A673 (cell line): ENCODE measurements around the gene METRN. TPM values are rescaled to one million over a fixed set of nuclear protein-coding genes. Genes with fewer than 3 reads are reported as not detected.

Experiments
- BruUV-seq: library from RNA; stranded (reverse); fragments of 400-500 nt; replicated peaks from 2 replicates; lab custom pipeline; 2021; lab: Mats Ljungman, UMichigan
- CTCF ChIA-PET: fragments of 300-600 bp; sonication (Branson Sonifier 250); formaldehyde crosslinking; loops from one replicate; lab custom pipeline; 2022; ENCODE audit warnings: antibody characterized with exemption; lab: Charles Lee
- POLR2A ChIA-PET: fragments of 300-600 bp; sonication (Branson Sonifier 250); formaldehyde crosslinking; loops from one replicate; lab custom pipeline; 2022; ENCODE audit warnings: antibody characterized with exemption; ENCODE audit not compliant: low non-redundant PET; lab: Charles Lee
- DNase-seq: peaks from one replicate; pipeline ENCODE4 v3.0.0-alpha.2; 2015; ENCODE audit warnings: low spot score
- H3K27ac ChIP-seq: fragments of 200-600 bp; sonication (generic); 2 replicates; pipeline ENCODE4 v1.5.1; 2016; ENCODE audit warnings: mixed run types, low read depth, mild to moderate bottlenecking, mixed read lengths, antibody characterized with exemption, low read length; ENCODE audit not compliant: poor library complexity, severe bottlenecking
- H3K27me3 ChIP-seq: fragments of 200-600 bp; sonication (generic); replicated peaks from 2 replicates; pipeline ENCODE4 v1.6.1; 2017; ENCODE audit warnings: mixed run types, low read depth, mild to moderate bottlenecking, mixed read lengths, antibody characterized with exemption, low read length; ENCODE audit not compliant: insufficient read depth, poor library complexity
- H3K36me3 ChIP-seq: fragments of 200-600 bp; sonication (generic); 2 replicates; pipeline ENCODE4 v1.6.1; 2016; ENCODE audit warnings: mixed run types, mild to moderate bottlenecking, mixed read lengths, antibody characterized with exemption, low read length; ENCODE audit not compliant: insufficient read depth, poor library complexity, severe bottlenecking
- H3K4me1 ChIP-seq: fragments of 200-600 bp; sonication (generic); 2 replicates; pipeline ENCODE4 v1.6.1; 2017; ENCODE audit warnings: mixed run types, mild to moderate bottlenecking, mixed read lengths, antibody characterized with exemption, low read length; ENCODE audit not compliant: insufficient read depth, poor library complexity, severe bottlenecking
- H3K4me3 ChIP-seq: fragments of 200-600 bp; sonication (generic); 2 replicates; pipeline ENCODE4 v1.5.1; 2016; ENCODE audit warnings: low read depth, mixed run types, mild to moderate bottlenecking, mixed read lengths, low read length; ENCODE audit not compliant: poor library complexity, severe bottlenecking
- H3K9me3 ChIP-seq: fragments of 200-600 bp; sonication (generic); 2 replicates; pipeline ENCODE4 v1.6.1; 2016; ENCODE audit warnings: mixed run types, low read depth, mild to moderate bottlenecking, mixed read lengths, antibody characterized with exemption, low read length; ENCODE audit not compliant: poor library complexity, severe bottlenecking
- EZH2 ChIP-seq: fragments of 200-600 bp; sonication (generic); IDR thresholded peaks from 2 replicates; pipeline ENCODE4 v1.6.1; 2017; ENCODE audit warnings: borderline replicate concordance, low read depth, mild to moderate bottlenecking, mixed read lengths, antibody characterized with exemption, low read length; ENCODE audit not compliant: poor library complexity, severe bottlenecking
- intact Hi-C: fragments of 100-400 bp; cut with micrococcal nuclease; formaldehyde crosslinking; loops from one replicate; pipeline ENCODE4 v1.10.0; 2022; ENCODE audit not compliant: unreplicated experiment
- total RNA-seq: library from RNA; stranded (reverse); gene quantifications from 2 replicates; pipeline ENCODE4 v1.2.3, GENCODE V29; 2021
- TF ChIP-seq, protein P1 (sequence below): fragments of 300-800, 200-600 bp; sonication (generic); conservative IDR thresholded peaks from 2 replicates; pipeline ENCODE4 v1.5.1; 2017; ENCODE audit warnings: low read depth, mild to moderate bottlenecking, antibody characterized with exemption, low read length, moderate library complexity, mixed read lengths

METRN gene
- total RNA-seq, 1 experiment from 2014 or later = 0.86 TPM

DNA sequence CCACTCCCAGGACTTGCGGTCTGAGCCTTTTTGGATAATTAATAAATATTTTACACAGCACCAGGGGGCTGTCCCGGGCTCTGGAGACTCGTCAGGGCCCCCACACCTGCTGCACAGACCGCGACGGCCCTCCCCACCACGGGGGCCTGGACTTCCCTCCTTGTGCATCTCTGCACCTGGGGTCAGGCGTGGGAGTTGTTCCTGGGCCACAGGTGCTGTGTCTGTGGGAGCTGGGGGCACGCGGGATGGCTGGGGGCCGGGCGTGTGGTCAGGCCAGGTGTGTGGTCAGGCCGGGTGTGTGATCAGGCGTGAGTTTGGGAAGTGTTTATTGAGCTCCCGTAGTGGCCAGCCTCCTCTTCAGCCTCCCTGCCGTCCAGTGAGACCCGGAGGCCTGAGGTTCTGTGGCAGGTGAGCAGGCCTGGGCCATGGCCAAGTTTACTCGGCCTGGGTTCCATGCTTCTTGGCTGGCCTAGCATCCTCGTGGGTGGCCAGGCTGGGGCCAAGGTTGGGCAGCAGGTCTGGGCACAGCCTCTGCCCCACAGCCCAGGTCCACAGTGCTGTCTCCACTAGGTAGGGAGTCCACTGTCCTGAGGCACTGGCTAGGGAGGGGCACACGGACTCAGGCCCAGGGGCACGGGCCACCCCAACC lies 36.6 kb upstream of the METRN start:
- H3K27ac ChIP-seq = peak overlapping the region; percentile 85
- ChIA-PET CTCF (no interaction called here), POLR2A (no interaction called here)
- intact Hi-C loops = no loop called here
- no peak overlapping the region for H3K4me3 ChIP-seq
- no peaks in the 10 kb centered on the region for H3K27me3 ChIP-seq
- H3K36me3 ChIP-seq = peaks cover 29% of the 10 kb centered on the region
- BruUV-seq = no TSS peak
- H3K4me1 ChIP-seq = peaks cover 36% of the 10 kb centered on the region
- H3K9me3 ChIP-seq = no peaks in the 10 kb centered on the region
- DNase-seq = no peak
- TF ChIP-seq EZH2 = no peak
- TF ChIP-seq, protein P1, sequence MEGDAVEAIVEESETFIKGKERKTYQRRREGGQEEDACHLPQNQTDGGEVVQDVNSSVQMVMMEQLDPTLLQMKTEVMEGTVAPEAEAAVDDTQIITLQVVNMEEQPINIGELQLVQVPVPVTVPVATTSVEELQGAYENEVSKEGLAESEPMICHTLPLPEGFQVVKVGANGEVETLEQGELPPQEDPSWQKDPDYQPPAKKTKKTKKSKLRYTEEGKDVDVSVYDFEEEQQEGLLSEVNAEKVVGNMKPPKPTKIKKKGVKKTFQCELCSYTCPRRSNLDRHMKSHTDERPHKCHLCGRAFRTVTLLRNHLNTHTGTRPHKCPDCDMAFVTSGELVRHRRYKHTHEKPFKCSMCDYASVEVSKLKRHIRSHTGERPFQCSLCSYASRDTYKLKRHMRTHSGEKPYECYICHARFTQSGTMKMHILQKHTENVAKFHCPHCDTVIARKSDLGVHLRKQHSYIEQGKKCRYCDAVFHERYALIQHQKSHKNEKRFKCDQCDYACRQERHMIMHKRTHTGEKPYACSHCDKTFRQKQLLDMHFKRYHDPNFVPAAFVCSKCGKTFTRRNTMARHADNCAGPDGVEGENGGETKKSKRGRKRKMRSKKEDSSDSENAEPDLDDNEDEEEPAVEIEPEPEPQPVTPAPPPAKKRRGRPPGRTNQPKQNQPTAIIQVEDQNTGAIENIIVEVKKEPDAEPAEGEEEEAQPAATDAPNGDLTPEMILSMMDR = no peak

DNA sequence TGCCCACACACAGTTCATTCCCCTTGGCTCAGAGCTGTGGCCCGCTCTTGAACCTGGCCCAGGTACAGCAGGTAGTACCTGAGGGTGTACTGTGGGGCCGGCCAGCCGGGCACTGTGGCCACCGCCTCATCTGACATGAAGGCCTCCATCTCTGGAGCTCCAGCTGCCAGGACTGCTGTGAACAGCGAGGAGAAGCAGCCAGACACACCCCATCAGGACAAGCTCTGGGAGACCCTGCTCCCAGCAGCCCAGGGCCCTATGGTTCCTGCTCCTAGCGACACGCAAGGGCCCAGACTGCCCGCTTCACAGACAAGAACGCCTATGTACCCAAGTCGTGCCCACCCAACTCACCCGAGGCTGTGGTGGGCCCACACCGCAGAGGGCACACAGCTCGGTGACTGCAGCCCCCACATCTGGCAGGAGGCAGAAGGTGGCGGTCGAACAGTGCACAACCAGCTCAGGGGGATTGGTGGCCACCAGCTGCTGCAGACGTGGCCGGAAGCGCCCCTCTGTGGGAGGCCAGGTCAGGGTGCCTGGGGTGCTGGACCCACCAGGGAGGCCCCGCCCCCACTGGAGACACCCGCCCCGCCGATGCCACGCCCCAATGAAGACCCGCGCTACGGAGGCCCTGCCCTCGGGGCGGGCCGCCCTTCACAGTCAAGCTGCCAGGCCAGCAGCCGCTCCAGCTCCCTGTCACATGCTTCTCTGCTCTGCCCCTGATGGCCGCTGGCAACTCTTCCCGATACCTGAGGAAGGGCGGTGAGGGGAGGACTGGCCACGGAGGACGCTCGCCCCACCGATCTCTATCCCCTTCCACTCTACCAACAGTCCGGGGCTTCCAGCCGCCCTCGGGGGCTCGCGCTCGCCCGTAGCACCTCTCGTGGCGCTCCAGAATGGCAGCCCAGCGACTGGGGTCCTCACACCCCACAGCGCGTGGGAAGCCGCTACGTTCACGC lies 35.8 kb upstream of the METRN start:
- peak overlapping the region; percentile 94 for H3K4me3 ChIP-seq
- intact Hi-C loops = no loop called here
- TF ChIP-seq, protein P1 = no peak
- TF ChIP-seq EZH2 = no peak
- CTCF ChIA-PET = no interaction called here
- POLR2A ChIA-PET = no interaction called here
- peak overlapping the region; percentile 85 for H3K27ac ChIP-seq
- H3K36me3 ChIP-seq = peaks cover 23% of the 10 kb centered on the region
- no TSS peak for BruUV-seq
- no peaks in the 10 kb centered on the region for H3K9me3 ChIP-seq
- no peaks in the 10 kb centered on the region for H3K27me3 ChIP-seq
- peaks cover 41% of the 10 kb centered on the region for H3K4me1 ChIP-seq
- peak; percentile 77 for DNase-seq

DNA sequence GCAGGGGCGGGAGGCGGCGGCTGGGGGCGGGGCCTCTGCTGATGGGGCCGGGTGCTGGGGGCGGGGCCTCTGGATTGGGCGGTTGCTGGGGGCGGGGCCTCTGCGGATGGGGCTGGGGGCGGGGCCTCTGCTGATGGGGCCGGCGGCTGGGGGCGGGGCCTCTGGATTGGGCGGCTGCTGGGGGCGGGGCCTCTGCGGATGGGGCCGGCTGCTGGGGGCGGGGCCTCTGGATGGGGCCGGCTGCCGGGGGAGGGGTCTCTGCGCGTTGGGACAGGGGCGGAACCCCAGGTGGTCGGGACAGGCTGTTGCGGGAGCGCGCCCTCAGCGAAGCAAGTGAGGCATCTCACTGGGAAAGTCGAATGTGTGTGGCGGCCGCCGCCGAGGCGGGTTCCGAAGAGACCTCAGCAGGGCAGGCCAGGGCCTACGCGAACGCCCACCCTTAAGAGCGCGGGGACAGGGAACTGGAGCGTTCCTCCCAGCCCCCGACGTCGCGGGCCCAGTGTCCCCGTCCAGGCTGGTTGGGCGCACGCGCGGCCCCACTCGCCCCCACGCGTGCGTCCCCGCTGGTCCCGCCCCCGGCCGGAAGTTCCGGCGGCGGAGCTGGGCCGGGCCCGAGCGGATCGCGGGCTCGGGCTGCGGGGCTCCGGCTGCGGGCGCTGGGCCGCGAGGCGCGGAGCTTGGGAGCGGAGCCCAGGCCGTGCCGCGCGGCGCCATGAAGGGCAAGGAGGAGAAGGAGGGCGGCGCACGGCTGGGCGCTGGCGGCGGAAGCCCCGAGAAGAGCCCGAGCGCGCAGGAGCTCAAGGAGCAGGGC lies 34.9 kb upstream of the METRN start, which contains the start of gene STUB1:
Gene STUB1 (plus strand): TSS at position 597 of the 811 bp plus-strand sequence. CDS start 116 bp downstream, at position 713.
- Histone ChIP-seq H3K9me3 (no peaks in the 10 kb centered on the region), H3K4me1 (peaks cover 38% of the 10 kb centered on the region), H3K4me3 (peak within 1 kb of the TSS; percentile 94), H3K36me3 (peaks cover 23% of the 10 kb centered on the region), H3K27me3 (no peaks in the 10 kb centered on the region), H3K27ac (peak within 1 kb of the TSS; percentile 86)
- BruUV-seq = no TSS peak
- ChIA-PET CTCF (interaction anchor here (0.6 kb wide), 1 partner anchor 1475 kb away, joined by 3 read pairs; no protein-coding TSS in a partner anchor), POLR2A (no interaction called here)
- intact Hi-C loops = no loop called here
- peak; percentile 93 for DNase-seq
- TF ChIP-seq EZH2 = no peak
- TF ChIP-seq, protein P1 = no peak
